ENCODE measurements around the gene KCTD6. TPM values are rescaled to one million over a fixed set of nuclear protein-coding genes. Genes with fewer than 3 reads are reported as not detected.
A peak's percentile ranks its signal among the peaks of the same experiment; 100 is the strongest.

The KCTD6 gene
- total RNA-seq, 4 donors from 2014 or later: 4.3 to 8.3 (median 5.8) TPM

DNA sequence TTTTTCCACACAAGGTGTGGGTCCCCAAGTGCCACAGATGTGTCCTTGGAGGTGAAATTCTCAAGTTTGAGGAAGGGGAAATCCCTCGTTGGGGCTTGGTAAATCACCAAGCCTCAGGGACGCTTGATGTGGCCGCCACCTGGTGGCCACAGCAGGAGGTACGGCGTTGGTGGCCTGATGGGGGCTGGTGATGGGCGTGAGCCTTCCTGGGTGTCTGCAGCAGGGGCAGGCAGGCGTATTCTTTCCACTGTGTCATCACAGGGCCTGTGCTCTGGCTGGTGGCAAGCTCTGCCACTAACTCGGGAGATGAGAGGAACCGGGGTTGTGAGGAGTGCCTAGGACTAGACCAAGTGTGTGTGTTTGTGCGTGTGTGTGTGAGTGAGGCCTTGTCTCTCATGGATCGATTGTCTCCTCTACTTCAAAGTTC lies 40.9 kb downstream of the KCTD6 start:
- Histone ChIP-seq H3K4me3 (no peak overlapping the region), H3K27me3 (no peaks in the 10 kb centered on the region), H3K9me3 (no peaks in the 10 kb centered on the region), H3K27ac (no peak overlapping the region), H3K36me3 (peaks cover 0 to 7% of the 10 kb centered on the region in 2 donors), H3K4me1 (peaks cover 16 to 20% of the 10 kb centered on the region in 2 donors)
- peak; percentile 25 to 56 for DNase-seq
- TF ChIP-seq CTCF (IDR thresholded peaks at IDR 0.05 in 4 of 5, conservative IDR thresholded peaks at IDR 0.05 in 1 of 5) (peak; percentile 88 to 95 (median 92)), POLR2A (IDR thresholded peaks at IDR 0.05) (no peak)
- peak; percentile 59 to 69 for ATAC-seq
- intact Hi-C loops (cut with DNase I; ENCODE audit: low total_unique reads) (loop anchor here (1.0 to 10.0 kb wide), 5 partner anchors 42 to 348 kb away; partner anchors contain the start of genes HTD2, PXK and RPP14), in situ Hi-C loops (cut with MboI; ENCODE audit: low sequenced_read_pairs in 4 of 4) (loop anchor here in 3 of 4 donors (5.0 to 25.0 kb wide), 3 partner anchors 68 to 346 kb away; no protein-coding TSS in a partner anchor)

DNA sequence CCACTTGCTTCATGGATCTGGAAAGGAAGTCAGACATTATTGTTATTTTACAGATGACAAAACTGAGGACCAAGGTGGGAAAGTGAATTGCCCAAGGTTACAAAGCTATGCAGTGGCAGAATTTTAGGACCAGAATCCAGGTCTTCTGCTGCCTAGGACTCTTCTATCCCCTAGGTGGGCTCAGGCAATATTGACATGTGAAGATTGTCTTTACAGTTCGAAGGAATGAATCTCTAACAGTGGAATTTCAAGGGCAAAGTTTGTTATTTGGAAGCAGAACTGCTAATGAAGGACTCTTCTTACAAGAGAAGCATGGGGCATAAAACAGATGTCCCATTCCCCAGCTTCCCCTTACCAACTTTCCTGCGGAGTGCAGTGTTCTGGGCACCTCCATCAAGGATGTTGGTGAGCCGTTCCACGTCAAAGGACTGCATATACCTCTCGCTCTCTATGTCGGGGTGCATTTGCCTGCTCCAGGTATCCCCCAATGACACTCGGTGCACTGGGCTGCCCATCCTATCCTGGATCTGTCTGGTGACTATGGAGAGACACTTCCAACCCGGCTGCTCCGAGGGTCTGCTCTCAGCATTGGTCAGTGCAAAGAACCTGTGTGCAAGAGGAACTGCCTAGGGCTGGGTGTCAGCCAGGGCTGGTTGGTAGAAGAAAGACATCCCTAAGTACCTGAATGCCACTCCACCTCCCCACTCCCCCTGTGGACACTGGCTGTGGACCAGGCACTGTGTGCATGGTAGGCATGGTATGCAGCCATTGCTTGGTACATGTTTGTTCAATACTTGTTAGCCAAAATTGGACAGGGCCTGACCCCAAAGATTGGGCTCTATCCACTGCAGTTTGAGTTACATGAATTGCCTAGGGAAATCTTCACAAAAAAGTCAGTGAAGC lies 42.9 kb downstream of the KCTD6 start:
- ATAC-seq: no peak
- peaks cover 0 to 7% of the 10 kb centered on the region in 2 donors for H3K36me3 ChIP-seq
- TF ChIP-seq POLR2A (IDR thresholded peaks at IDR 0.05) (no peak), CTCF (IDR thresholded peaks at IDR 0.05 in 4 of 5, conservative IDR thresholded peaks at IDR 0.05 in 1 of 5) (no peak)
- no peaks in the 10 kb centered on the region for H3K27me3 ChIP-seq
- no peaks in the 10 kb centered on the region for H3K9me3 ChIP-seq
- H3K4me3 ChIP-seq: no peak overlapping the region
- intact Hi-C loops (cut with DNase I; ENCODE audit: low total_unique reads): loop anchor here (5.0 to 10.0 kb wide), 3 partner anchors 203 to 350 kb away; partner anchors contain the start of genes HTD2, PXK and RPP14
- in situ Hi-C loops (cut with MboI; ENCODE audit: low sequenced_read_pairs in 4 of 4): loop anchor here in 3 of 4 donors (5.0 to 25.0 kb wide), 3 partner anchors 70 to 348 kb away; no protein-coding TSS in a partner anchor
- H3K27ac ChIP-seq: no peak overlapping the region
- DNase-seq: no peak
- peaks cover 16 to 20% of the 10 kb centered on the region in 2 donors for H3K4me1 ChIP-seq

- Histone ChIP-seq H3K27me3 (no peaks in the 10 kb centered on the region), H3K4me1 (peaks cover 16 to 20% of the 10 kb centered on the region in 2 donors), H3K9me3 (no peaks in the 10 kb centered on the region), H3K27ac (peak overlapping the region; percentile 43 to 84 (median 74)), H3K36me3 (no peaks in the 10 kb centered on the region), H3K4me3 (peak overlapping the region; percentile 27 to 47 (median 41))
- no peak for TF ChIP-seq CTCF (IDR thresholded peaks at IDR 0.05 in 4 of 5, conservative IDR thresholded peaks at IDR 0.05 in 1 of 5)
- TF ChIP-seq POLR2A (IDR thresholded peaks at IDR 0.05): no peak
- intact Hi-C loops (cut with DNase I; ENCODE audit: low total_unique reads) (loop anchor here (10.0 kb wide), 1 partner anchor 351 kb away; no protein-coding TSS in a partner anchor), in situ Hi-C loops (cut with MboI; ENCODE audit: low sequenced_read_pairs in 4 of 4) (loop anchor here in 3 of 4 donors (10.0 to 25.0 kb wide), 2 partner anchors 71 to 349 kb away; no protein-coding TSS in a partner anchor)
- DNase-seq (no peak), ATAC-seq (no peak)
Observed at GRCh38 chr3:58535531-58536500, 43.9 kb downstream of the KCTD6 start.
